Thoracic aorta (tissue), 2 donors: ENCODE data around the gene IL32. TPM values are rescaled to one million over a fixed set of nuclear protein-coding genes. Genes with fewer than 3 reads are reported as not detected.

Source experiments
- ATAC-seq: fragments of 150-250 bp; one replicate; pipeline ENCODE4 v1.8.0; 2017; ENCODE audit warnings: low read depth; ENCODE audit not compliant: insufficient number of reproducible peaks, low FRiP score
- DNase-seq: peaks from one replicate; pipeline ENCODE4 v3.0.0-alpha.2; 2020; ENCODE audit warnings: low spot score
- H3K27ac ChIP-seq, 2 donors: fragments of 200-600 bp; sonication (generic); 1 replicate in 1 of 2; 2 replicates in 1 of 2; pipeline ENCODE4 v1.5.1; 2016; ENCODE audit warnings: mild to moderate bottlenecking in 2 of 2, moderate library complexity in 2 of 2
- H3K27me3 ChIP-seq: fragments of 200-600 bp; sonication (generic); replicated peaks from 2 replicates; pipeline ENCODE4 v1.6.0; 2016; ENCODE audit warnings: mild to moderate bottlenecking; ENCODE audit not compliant: insufficient read depth
- H3K36me3 ChIP-seq: fragments of 200-600 bp; sonication (generic); one replicate; pipeline ENCODE4 v1.5.1; 2016
- H3K4me1 ChIP-seq, 2 donors: fragments of 200-600 bp; sonication (generic); 1 replicate in 1 of 2; 2 replicates in 1 of 2; pipeline versions ENCODE4 v1.5.1 to v1.6.0; 2016; ENCODE audit warnings: low read depth in 2 of 2, mild to moderate bottlenecking in 1 of 2; ENCODE audit not compliant: control insufficient read depth in 1 of 2
- H3K4me3 ChIP-seq: fragments of 200-600 bp; sonication (generic); 2 replicates; pipeline ENCODE4 v1.5.1; 2016; ENCODE audit warnings: mild to moderate bottlenecking
- H3K9me3 ChIP-seq: fragments of 200-600 bp; sonication (generic); 2 replicates; pipeline ENCODE4 v1.5.1; 2016
- CTCF ChIP-seq: fragments of 200-600 bp; sonication (generic); IDR thresholded peaks from one replicate; pipeline ENCODE4 v1.5.1; 2019; ENCODE audit warnings: antibody characterized with exemption
- total RNA-seq, 2 donors: library from RNA; depleted of rRNA; stranded (reverse); fragments of >200 nt; gene quantifications; one replicate each; pipeline versions ENCODE4 v1.1.0 to v1.2.3, GENCODE V29; 2016

IL32 gene
- total RNA-seq, 2 donors from 2014 or later, result 42.4 to 55.4 TPM

DNA sequence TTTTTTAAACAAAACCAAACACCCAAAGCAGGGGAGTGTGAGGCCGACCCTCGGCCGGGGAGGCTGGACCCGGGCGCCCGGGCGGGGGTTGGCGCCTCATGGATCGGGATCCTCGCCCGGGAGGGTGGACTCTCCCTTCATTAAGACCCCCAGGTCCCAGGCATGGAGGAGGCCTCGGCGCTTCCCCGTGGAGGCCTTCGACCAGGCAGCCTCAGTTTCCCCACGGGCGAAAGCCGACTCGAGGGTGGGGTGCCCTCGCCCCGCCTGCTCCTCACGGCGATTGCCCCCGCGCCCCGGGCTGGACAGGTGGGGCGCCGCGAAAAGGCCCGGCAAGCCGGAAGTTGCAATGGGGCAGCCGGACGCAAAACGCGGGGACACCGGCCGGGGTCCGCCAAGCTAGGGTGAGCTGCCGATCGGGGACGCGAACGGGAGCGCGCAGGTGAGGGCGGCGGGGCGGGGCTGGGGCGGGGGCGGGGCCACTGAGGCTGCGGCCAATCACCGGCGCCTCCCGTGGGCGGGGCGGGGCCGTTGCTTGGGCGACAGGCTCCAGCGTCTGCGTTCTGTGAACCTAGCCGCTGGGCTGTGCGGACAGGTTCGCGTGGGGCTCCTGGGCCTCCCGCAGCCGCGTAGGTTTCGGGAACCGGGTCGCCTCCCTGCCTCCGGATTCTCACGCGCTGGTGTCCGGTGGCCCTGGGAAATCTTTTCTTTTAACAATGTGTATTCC lies 40.9 kb downstream of the IL32 start:
- peak; percentile 43 for DNase-seq
- Histone ChIP-seq H3K4me3 (peak overlapping the region; percentile 88), H3K9me3 (no peaks in the 10 kb centered on the region), H3K36me3 (no peaks in the 10 kb centered on the region), H3K27me3 (no peaks in the 10 kb centered on the region), H3K27ac (peak overlapping the region in 1 of 2 donors; percentile 73), H3K4me1 (peaks cover 8 to 13% of the 10 kb centered on the region in 2 donors)
- peak; percentile 79 for ATAC-seq
- no peak for TF ChIP-seq CTCF

DNA sequence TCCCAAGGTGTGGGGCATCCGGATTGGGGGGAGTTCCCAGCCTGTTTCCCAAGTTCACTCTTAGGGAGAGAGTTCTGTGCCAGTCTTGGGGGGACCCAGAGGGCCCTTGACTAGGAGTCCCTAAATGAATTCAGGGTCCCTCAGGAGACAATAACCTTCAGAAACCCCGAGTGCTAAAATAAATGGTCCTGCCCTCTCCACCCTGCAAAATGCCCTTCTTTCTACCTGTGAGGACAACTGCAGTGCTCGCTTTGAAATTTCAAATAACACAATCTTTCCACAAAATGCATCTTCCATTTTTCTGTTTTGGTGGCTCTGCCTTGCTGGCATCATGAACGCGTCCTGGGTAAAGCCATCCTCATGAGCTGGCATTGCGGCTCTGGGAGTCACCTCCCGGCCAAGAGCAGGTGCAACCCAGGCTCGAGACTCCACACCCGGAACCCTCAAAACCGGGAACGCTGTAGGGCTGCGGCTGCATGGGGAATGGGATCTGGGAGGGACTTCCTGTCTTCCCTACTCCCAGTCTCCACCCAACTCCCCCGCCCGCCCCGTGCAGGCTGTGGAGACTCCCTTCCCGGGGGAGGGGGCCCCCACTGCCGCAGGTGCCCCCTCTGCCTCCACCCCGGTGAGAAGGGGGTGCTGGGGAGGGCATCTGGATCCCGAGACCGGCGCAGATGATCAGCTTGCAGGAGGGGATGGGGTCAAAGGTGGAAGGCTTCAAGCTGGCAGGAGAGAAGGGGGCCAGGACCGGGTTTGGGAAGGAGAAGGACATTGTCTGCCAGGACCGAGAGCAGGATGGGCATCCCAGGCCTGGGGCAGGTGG lies 46.8 kb downstream of the IL32 start, which contains the start of gene ZNF205:
TSS of gene ZNF205 (plus strand) at position 529 of the 823 bp plus-strand sequence. CDS start 845 bp downstream, outside the sequence.
- no peaks in the 10 kb centered on the region for H3K27me3 ChIP-seq
- DNase-seq, result no peak
- no peaks in the 10 kb centered on the region for H3K9me3 ChIP-seq
- H3K27ac ChIP-seq, result no peak within 1 kb of the TSS
- TF ChIP-seq CTCF, result no peak
- peak within 1 kb of the TSS; percentile 74 for H3K4me3 ChIP-seq
- peaks cover 13% of the 10 kb centered on the region for H3K36me3 ChIP-seq
- peaks cover 14 to 36% of the 10 kb centered on the region in 2 donors for H3K4me1 ChIP-seq
- ATAC-seq, result peak; percentile 27

- Histone ChIP-seq H3K4me3 (peak overlapping the region; percentile 74), H3K27me3 (no peaks in the 10 kb centered on the region), H3K27ac (no peak overlapping the region), H3K9me3 (no peaks in the 10 kb centered on the region), H3K4me1 (peaks cover 11 to 33% of the 10 kb centered on the region in 2 donors), H3K36me3 (peaks cover 15% of the 10 kb centered on the region)
- DNase-seq, result no peak
- no peak for TF ChIP-seq CTCF
- ATAC-seq, result no peak
These were observed 47.6 kb downstream of the IL32 start for GRCh38 chr16:3112881-3113574.

GRCh38 chr16:3113765-3114479 lies 48.5 kb downstream of the IL32 start:
- H3K9me3 ChIP-seq, result no peaks in the 10 kb centered on the region
- H3K4me3 ChIP-seq, result peak overlapping the region; percentile 74
- H3K27me3 ChIP-seq, result no peaks in the 10 kb centered on the region
- H3K4me1 ChIP-seq, result peaks cover 11 to 33% of the 10 kb centered on the region in 2 donors
- DNase-seq, result no peak
- no peak for TF ChIP-seq CTCF
- no peak overlapping the region for H3K27ac ChIP-seq
- ATAC-seq, result no peak
- peaks cover 20% of the 10 kb centered on the region for H3K36me3 ChIP-seq
